Gastroesophageal sphincter (tissue), 4 donors: ENCODE measurements around the gene ZNF620. TPM values are rescaled to one million over a fixed set of nuclear protein-coding genes. Genes with fewer than 3 reads are reported as not detected.

Source experiments
- ATAC-seq: fragments of 150-250 bp; one replicate; pipeline ENCODE4 v1.9.1; 2016; ENCODE audit warnings: mild to moderate bottlenecking, moderate library complexity
- H3K27ac ChIP-seq, 4 donors: fragments of 200-600 bp; sonication (generic) in 3 of 4; 1 replicate in 3 of 4; 2 replicates in 1 of 4; pipeline ENCODE4 v1.5.1; 2016 to 2019
- H3K27me3 ChIP-seq: fragments of 200-600 bp; sonication (generic); one replicate; pipeline ENCODE4 v1.5.1; 2019
- H3K36me3 ChIP-seq, 2 donors: fragments of 200-600 bp; sonication (generic); one replicate each; pipeline ENCODE4 v1.5.1; 2019; ENCODE audit warnings: control low read depth in 1 of 2
- H3K4me1 ChIP-seq, 3 donors: fragments of 200-600 bp; sonication (generic); 1 replicate in 2 of 3; 2 replicates in 1 of 3; pipeline ENCODE4 v1.5.1; 2016 to 2019; ENCODE audit warnings: control low read depth in 2 of 3
- H3K4me3 ChIP-seq, 2 donors: fragments of 200-600 bp; sonication (generic); one replicate each; pipeline ENCODE4 v1.5.1; 2019; ENCODE audit warnings: mild to moderate bottlenecking in 1 of 2, moderate library complexity in 1 of 2
- H3K9me3 ChIP-seq, 3 donors: fragments of 200-600 bp; sonication (generic); one replicate each; pipeline ENCODE4 v1.5.1; 2017 to 2019; ENCODE audit warnings: control low read depth in 2 of 3
- CTCF ChIP-seq, 4 experiments: fragments of 200-600 bp in 2 of 4; fragments of 450-650 bp in 2 of 4; sonication (generic) in 1 of 4; IDR thresholded peaks; one replicate each; pipeline ENCODE4 v1.5.1; 2017 to 2019; ENCODE audit warnings: antibody characterized with exemption in 4 of 4, mild to moderate bottlenecking in 2 of 4, moderate library complexity in 2 of 4
- EP300 ChIP-seq: sonication (generic); formaldehyde crosslinking; IDR thresholded peaks from one replicate; pipeline ENCODE4 v1.6.1; 2017; ENCODE audit warnings: antibody characterized with exemption, mild to moderate bottlenecking
- POLR2A ChIP-seq, 2 donors: fragments of 450-650 bp; IDR thresholded peaks; one replicate each; pipeline ENCODE4 v1.6.1; 2017; ENCODE audit warnings: antibody characterized with exemption in 2 of 2, mild to moderate bottlenecking in 2 of 2, moderate library complexity in 1 of 2
- POLR2AphosphoS5 ChIP-seq: sonication (generic); formaldehyde crosslinking; IDR thresholded peaks from one replicate; pipeline ENCODE4 v1.6.1; 2017; ENCODE audit warnings: antibody characterized with exemption
- WGBS, 2 donors: methylation state at CpG; one replicate each; pipeline ENCODE4 v1.1.5; 2018; ENCODE audit warnings: low coverage in 1 of 2; 5-methylcytosine and 5-hydroxymethylcytosine counted together
- total RNA-seq, 4 donors: library from RNA; depleted of rRNA; stranded (reverse); fragments of >200 nt; gene quantifications; one replicate each; pipeline ENCODE4 v1.1.0, GENCODE V29; 2016

Gene ZNF620
- total RNA-seq, 4 donors from 2014 or later: 3.4 to 7.0 (median 4.7) TPM

GRCh38 chr3:40490916-40491315, 14.9 kb upstream of the ZNF620 start:
- WGBS, 2 donors: 72 to 87% methylated on average over 4 to 5 of the region's 5 CpGs
- no peak overlapping the region for H3K4me3 ChIP-seq
- H3K9me3 ChIP-seq: peaks cover 0 to 37% (median 0%) of the 10 kb centered on the region in 3 donors
- H3K27ac ChIP-seq: no peak overlapping the region
- H3K27me3 ChIP-seq: no peaks in the 10 kb centered on the region
- no peak for TF ChIP-seq CTCF (IDR thresholded peaks at IDR 0.05)
- TF ChIP-seq POLR2A (IDR thresholded peaks at IDR 0.05): no peak
- TF ChIP-seq POLR2AphosphoS5: no peak
- no peak for TF ChIP-seq EP300
- ATAC-seq: no peak
- H3K36me3 ChIP-seq: peaks cover 0 to 39% of the 10 kb centered on the region in 2 donors
- H3K4me1 ChIP-seq: no peaks in the 10 kb centered on the region

GRCh38 chr3:40494698-40495097, 11.1 kb upstream of the ZNF620 start:
- 27% methylated on average over 2 of the region's 2 CpGs for WGBS, 2 donors
- no peak for ATAC-seq
- Histone ChIP-seq H3K36me3 (peaks cover 0 to 1% of the 10 kb centered on the region in 2 donors), H3K27me3 (no peaks in the 10 kb centered on the region), H3K4me1 (no peaks in the 10 kb centered on the region), H3K9me3 (peaks cover 0 to under 1% (median 0%) of the 10 kb centered on the region in 3 donors), H3K4me3 (no peak overlapping the region), H3K27ac (no peak overlapping the region)
- TF ChIP-seq EP300 (no peak), CTCF (IDR thresholded peaks at IDR 0.05) (no peak), POLR2A (IDR thresholded peaks at IDR 0.05) (no peak), POLR2AphosphoS5 (no peak)

- TF ChIP-seq EP300 (no peak), CTCF (IDR thresholded peaks at IDR 0.05) (no peak), POLR2AphosphoS5 (no peak), POLR2A (IDR thresholded peaks at IDR 0.05) (no peak)
- no peaks in the 10 kb centered on the region for H3K27me3 ChIP-seq
- no peak overlapping the region for H3K27ac ChIP-seq
- H3K9me3 ChIP-seq: no peaks in the 10 kb centered on the region
- no peaks in the 10 kb centered on the region for H3K36me3 ChIP-seq
- ATAC-seq: no peak
- 90 to 100% methylated on average over 2 of the region's 2 CpGs for WGBS, 2 donors
- no peak overlapping the region for H3K4me3 ChIP-seq
- H3K4me1 ChIP-seq: no peaks in the 10 kb centered on the region
Measured at GRCh38 chr3:40497288-40497687, 8.6 kb upstream of the ZNF620 start.

- Histone ChIP-seq H3K4me1 (peaks cover 0 to 2% (median under 1%) of the 10 kb centered on the region in 3 donors), H3K9me3 (no peaks in the 10 kb centered on the region), H3K36me3 (no peaks in the 10 kb centered on the region), H3K4me3 (no peak overlapping the region), H3K27me3 (no peaks in the 10 kb centered on the region), H3K27ac (no peak overlapping the region)
- ATAC-seq: no peak
- TF ChIP-seq POLR2AphosphoS5 (no peak), CTCF (IDR thresholded peaks at IDR 0.05) (no peak), POLR2A (IDR thresholded peaks at IDR 0.05) (no peak), EP300 (no peak)
- WGBS, 2 donors: 80 to 88% methylated on average over 1 of the region's 1 CpG
Measured at GRCh38 chr3:40499952-40500351, 5.9 kb upstream of the ZNF620 start.

- no peaks in the 10 kb centered on the region for H3K36me3 ChIP-seq
- H3K4me3 ChIP-seq: no peak overlapping the region
- H3K9me3 ChIP-seq: no peaks in the 10 kb centered on the region
- H3K4me1 ChIP-seq: peaks cover 0 to 20% (median 7%) of the 10 kb centered on the region in 3 donors
- 82 to 100% methylated on average over 1 to 2 of the region's 2 CpGs for WGBS, 2 donors
- H3K27ac ChIP-seq: no peak overlapping the region
- no peak for ATAC-seq
- H3K27me3 ChIP-seq: no peaks in the 10 kb centered on the region
- TF ChIP-seq EP300 (no peak), POLR2AphosphoS5 (no peak), POLR2A (IDR thresholded peaks at IDR 0.05) (no peak), CTCF (IDR thresholded peaks at IDR 0.05) (no peak)
Measured at GRCh38 chr3:40502034-40502433, 3.8 kb upstream of the ZNF620 start.
